ENCODE data around the gene PRKCE.

GRCh38 chr2:45945302-45945717, 293.8 kb downstream of the PRKCE start:
- TF ChIP-seq CTCF (conservative IDR thresholded peaks at IDR 0.05; ENCODE audit: low read length) = no peak
- no peak for TF ChIP-seq EZH2phosphoT487 (IDR thresholded peaks at IDR 0.05; ENCODE audit: borderline replicate concordance, low read depth, low read length)

Measured in OCI-LY7 (cell line).